ENCODE results near the gene RBKS. TPM values are rescaled to one million over a fixed set of nuclear protein-coding genes. Genes with fewer than 3 reads are reported as not detected.

Gene RBKS
- total RNA-seq, 1 donor from 2014 or later = 1.8 TPM

DNA sequence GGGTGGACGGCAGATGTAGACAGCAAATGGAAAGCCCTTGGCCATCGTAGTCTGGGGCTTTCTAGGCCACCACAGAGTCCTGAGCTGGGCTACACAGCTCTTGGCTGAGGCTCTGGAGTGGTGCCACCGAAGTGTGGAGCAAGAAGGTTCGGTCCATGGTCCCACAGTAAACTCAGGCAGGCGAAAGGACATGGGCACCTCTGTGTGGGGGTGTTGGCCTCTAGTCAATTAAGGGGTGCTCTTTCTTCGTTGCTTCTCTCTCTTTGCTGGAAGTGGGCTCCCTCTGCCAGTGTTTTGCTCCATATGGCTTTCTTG, 153.3 kb downstream of the RBKS start:
- DNase-seq (ENCODE audit: low spot score) = no peak
- Mint-ChIP-seq H3K9me3 (no peaks in the 10 kb centered on the region), H3K4me1 (ENCODE audit: low read depth) (peaks cover 7% of the 10 kb centered on the region), H3K27me3 (ENCODE audit: low read depth) (no peaks in the 10 kb centered on the region), H3K36me3 (ENCODE audit: low read depth) (no peaks in the 10 kb centered on the region), H3K4me3 (ENCODE audit: low read depth) (no peak overlapping the region), H3K27ac (no peak overlapping the region)
- intact Hi-C loops (cut with micrococcal nuclease) = no loop called here

DNA sequence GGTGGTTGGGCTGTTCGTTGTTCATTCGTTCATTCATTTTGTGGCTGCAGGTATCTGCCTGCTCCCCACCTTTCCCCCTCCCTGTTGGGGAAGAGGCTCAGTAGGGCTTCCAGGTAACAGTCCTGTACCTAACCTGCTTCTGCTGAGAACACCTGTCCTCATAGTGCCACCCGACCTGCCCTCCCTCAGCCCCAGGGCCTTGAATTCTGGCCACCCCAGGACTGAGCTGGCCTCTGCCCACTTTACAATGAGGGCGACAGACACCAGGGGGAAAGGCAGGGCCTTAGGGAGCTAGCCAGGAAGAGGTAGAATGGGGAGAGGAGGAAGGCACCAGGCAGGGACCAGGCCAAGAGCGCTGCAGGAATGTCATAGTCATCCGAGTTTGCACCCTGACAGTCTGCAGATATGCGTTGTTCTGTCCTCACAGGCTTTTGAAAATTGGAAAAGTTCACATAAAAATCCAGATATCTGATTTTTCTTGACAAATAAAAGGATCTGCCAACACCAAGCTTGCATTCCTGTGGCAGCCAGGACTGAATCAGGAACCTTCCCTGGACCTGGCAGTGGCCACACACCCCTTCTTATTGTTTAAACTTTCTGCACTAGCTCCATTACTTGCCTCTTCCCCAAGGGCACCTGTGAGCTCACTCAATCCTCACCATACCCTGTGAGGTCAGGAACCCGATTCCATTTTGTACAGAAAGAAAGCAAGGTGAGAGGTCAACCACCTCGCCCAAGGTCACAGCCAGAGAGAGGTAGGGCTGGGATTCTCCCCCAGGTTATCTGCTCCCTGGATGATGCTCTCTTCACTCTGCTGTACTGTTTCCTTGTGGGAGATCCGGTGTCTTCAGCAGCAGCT, 153.9 kb downstream of the RBKS start:
- Mint-ChIP-seq H3K36me3 (ENCODE audit: low read depth) (no peaks in the 10 kb centered on the region), H3K27me3 (ENCODE audit: low read depth) (no peaks in the 10 kb centered on the region), H3K4me3 (ENCODE audit: low read depth) (peak overlapping the region; percentile 30), H3K9me3 (no peaks in the 10 kb centered on the region), H3K27ac (peak overlapping the region; percentile 22), H3K4me1 (ENCODE audit: low read depth) (peaks cover 7% of the 10 kb centered on the region)
- intact Hi-C loops (cut with micrococcal nuclease) = no loop called here
- DNase-seq (ENCODE audit: low spot score) = no peak

DNA sequence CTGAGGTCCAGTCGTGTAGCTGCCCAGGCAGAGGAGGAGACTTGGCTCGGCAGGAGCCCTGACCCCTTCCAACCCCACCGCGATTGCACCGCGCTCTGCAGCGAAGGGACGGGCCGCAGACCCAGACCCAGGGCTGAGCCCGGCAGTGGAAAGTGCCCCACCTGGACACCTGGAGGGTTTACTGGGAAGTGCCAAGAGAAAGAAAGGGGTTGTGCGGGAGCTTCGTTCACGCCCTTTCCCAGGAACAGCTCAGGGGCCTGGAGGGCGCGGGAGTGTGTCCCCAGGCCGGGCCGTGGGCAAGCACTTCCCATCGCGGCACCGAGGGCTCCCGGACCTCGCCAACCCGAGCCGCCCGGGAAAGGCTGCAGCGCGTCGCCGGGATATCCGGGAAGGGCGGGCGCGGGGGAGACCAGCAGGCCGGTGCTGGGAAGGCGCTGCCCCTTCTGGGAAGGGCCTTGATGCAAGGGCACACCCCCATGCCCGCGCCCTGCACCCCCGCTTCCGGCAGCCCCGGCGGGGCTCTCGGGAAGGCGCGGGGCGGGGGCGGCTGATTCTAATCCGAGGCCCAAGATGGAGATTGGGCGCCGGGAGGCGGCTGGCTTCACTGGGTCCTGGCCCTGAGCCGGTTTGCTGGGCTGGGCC, 154.8 kb downstream of the RBKS start:
- Mint-ChIP-seq H3K4me1 (ENCODE audit: low read depth) (peaks cover 7% of the 10 kb centered on the region), H3K36me3 (ENCODE audit: low read depth) (no peaks in the 10 kb centered on the region), H3K4me3 (ENCODE audit: low read depth) (no peak overlapping the region), H3K27me3 (ENCODE audit: low read depth) (no peaks in the 10 kb centered on the region), H3K9me3 (no peaks in the 10 kb centered on the region), H3K27ac (peak overlapping the region; percentile 22)
- intact Hi-C loops (cut with micrococcal nuclease) = no loop called here
- DNase-seq (ENCODE audit: low spot score) = no peak

DNA sequence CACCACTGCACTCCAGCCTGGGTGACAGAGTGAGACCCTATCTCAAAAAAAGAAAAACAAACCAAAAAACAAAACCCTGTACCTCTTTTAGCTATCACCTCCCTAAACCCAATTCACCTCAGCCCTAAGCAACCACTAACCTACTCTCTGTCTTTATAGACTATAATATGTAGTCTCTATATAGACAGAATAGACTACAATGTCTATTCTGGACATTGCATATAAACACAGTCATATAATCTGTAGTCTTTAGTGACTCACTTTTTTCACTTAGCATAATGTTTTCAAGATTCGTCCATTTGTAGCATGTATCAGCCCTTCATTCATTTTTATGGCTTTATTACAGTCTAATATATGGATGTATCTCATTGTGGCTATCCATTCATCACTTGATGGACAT, 155.9 kb downstream of the RBKS start:
- H3K4me3 Mint-ChIP-seq (ENCODE audit: low read depth) = no peak overlapping the region
- H3K4me1 Mint-ChIP-seq (ENCODE audit: low read depth) = peaks cover 7% of the 10 kb centered on the region
- intact Hi-C loops (cut with micrococcal nuclease) = no loop called here
- no peaks in the 10 kb centered on the region for H3K9me3 Mint-ChIP-seq
- H3K27ac Mint-ChIP-seq = no peak overlapping the region
- H3K36me3 Mint-ChIP-seq (ENCODE audit: low read depth) = no peaks in the 10 kb centered on the region
- DNase-seq (ENCODE audit: low spot score) = no peak
- no peaks in the 10 kb centered on the region for H3K27me3 Mint-ChIP-seq (ENCODE audit: low read depth)

Other genes starting within 250 kb of the RBKS start
- 32.5 and 37.0 TPM in 2 replicates for gene SUPT7L, start 226.8 kb downstream of the RBKS start, total RNA-seq
- 26.7 and 27.8 TPM in 2 replicates for gene SLC4A1AP, start 226.5 kb downstream of the RBKS start, total RNA-seq
- gene MRPL33, start 118.7 kb downstream of the RBKS start, total RNA-seq = 57.7 and 58.9 TPM in 2 replicates
- gene BABAM2, start 342 bp upstream of the RBKS start, total RNA-seq = 49.0 and 54.5 TPM in 2 replicates